HEK293 (cell line): ENCODE measurements around the gene LARGE1.

Source experiments
- CTCF ChIP-seq: fragments of 450-650 bp; formaldehyde crosslinking; IDR thresholded peaks from 2 replicates; pipeline ENCODE4 v1.5.1; 2016; ENCODE audit warnings: missing biosample characterization, missing genetic modification characterization
- REST ChIP-seq: fragments of 450-650 bp; formaldehyde crosslinking; IDR thresholded peaks from 2 replicates; pipeline ENCODE4 v1.5.1; 2016; ENCODE audit warnings: missing biosample characterization, missing genetic modification characterization
- TRIM28 ChIP-seq: IDR thresholded peaks from 2 replicates; pipeline ENCODE4 v1.6.1; 2011; ENCODE audit warnings: low read length, control low read depth, borderline replicate concordance
- YY1 ChIP-seq: fragments of 450-650 bp; formaldehyde crosslinking; IDR thresholded peaks from 2 replicates; pipeline ENCODE4 v1.5.1; 2018; ENCODE audit warnings: missing biosample characterization, missing genetic modification characterization
- ZFP37 ChIP-seq: fragments of 450-650 bp; formaldehyde crosslinking; IDR thresholded peaks from 2 replicates; pipeline ENCODE4 v1.5.1; 2016; ENCODE audit warnings: missing biosample characterization, missing genetic modification characterization
- ZNF121 ChIP-seq: fragments of 450-650 bp; formaldehyde crosslinking; IDR thresholded peaks from 2 replicates; pipeline ENCODE4 v1.5.1; 2016; ENCODE audit warnings: missing biosample characterization, missing genetic modification characterization
- ZNF175 ChIP-seq: fragments of 450-650 bp; formaldehyde crosslinking; IDR thresholded peaks from 2 replicates; pipeline ENCODE4 v1.5.1; 2016; ENCODE audit warnings: missing biosample characterization, missing genetic modification characterization
- ZNF580 ChIP-seq: fragments of 450-650 bp; formaldehyde crosslinking; IDR thresholded peaks from 2 replicates; pipeline ENCODE4 v1.5.1; 2016; ENCODE audit warnings: missing biosample characterization, missing genetic modification characterization
- ZNF704 ChIP-seq: fragments of 450-650 bp; formaldehyde crosslinking; IDR thresholded peaks from 2 replicates; pipeline ENCODE4 v1.5.1; 2016; ENCODE audit warnings: missing biosample characterization, missing genetic modification characterization
- ZNF777 ChIP-seq: fragments of 450-650 bp; formaldehyde crosslinking; IDR thresholded peaks from 2 replicates; pipeline ENCODE4 v1.5.1; 2017; ENCODE audit warnings: missing biosample characterization, missing genetic modification characterization, borderline replicate concordance
- ZNF792 ChIP-seq: fragments of 450-650 bp; formaldehyde crosslinking; IDR thresholded peaks from 2 replicates; pipeline ENCODE4 v1.5.1; 2016; ENCODE audit warnings: missing biosample characterization, missing genetic modification characterization

GRCh38 chr22:33302549-33302948 is 617.7 kb downstream of the LARGE1 start:
- TF ChIP-seq ZNF704 (tag by site-specific recombination) (no peak), CTCF (no peak), TRIM28 (no peak), ZNF580 (tag by site-specific recombination) (no peak), ZNF175 (no peak), YY1 (tag by site-specific recombination) (no peak), ZNF121 (no peak), REST (tag by site-specific recombination) (no peak), ZNF792 (tag by site-specific recombination) (no peak), ZNF777 (tag by site-specific recombination) (no peak), ZFP37 (tag by site-specific recombination) (no peak)
